Glutamatergic neuron (in vitro differentiated cells): ENCODE measurements around the gene NFIA. TPM values are rescaled to one million over a fixed set of nuclear protein-coding genes. Genes with fewer than 3 reads are reported as not detected.

Experiments
- DNase-seq: peaks from one replicate; pipeline ENCODE4 v3.0.0; 2022
- H3K27ac Mint-ChIP-seq: one replicate; pipeline ENCODE4 v1.8.0; 2020; ENCODE audit warnings: mild to moderate bottlenecking, mixed read lengths, inconsistent platforms; ENCODE audit not compliant: unreplicated experiment
- H3K27me3 Mint-ChIP-seq: one replicate; pipeline ENCODE4 v1.8.0; 2020; ENCODE audit warnings: mild to moderate bottlenecking, moderate library complexity, mixed read lengths, inconsistent platforms; ENCODE audit not compliant: unreplicated experiment
- H3K36me3 Mint-ChIP-seq: one replicate; pipeline ENCODE4 v1.8.0; 2020; ENCODE audit warnings: mild to moderate bottlenecking, mixed read lengths, inconsistent platforms; ENCODE audit not compliant: unreplicated experiment
- H3K4me1 Mint-ChIP-seq: one replicate; pipeline ENCODE4 v1.8.0; 2020; ENCODE audit warnings: mild to moderate bottlenecking, low read depth, mixed read lengths, inconsistent platforms; ENCODE audit not compliant: unreplicated experiment
- H3K4me3 Mint-ChIP-seq: one replicate; pipeline ENCODE4 v1.8.0; 2020; ENCODE audit warnings: mild to moderate bottlenecking, mixed read lengths, inconsistent platforms; ENCODE audit not compliant: unreplicated experiment
- H3K9me3 Mint-ChIP-seq: one replicate; pipeline ENCODE4 v1.8.0; 2020; ENCODE audit warnings: mild to moderate bottlenecking, moderate library complexity, mixed read lengths, inconsistent platforms; ENCODE audit not compliant: unreplicated experiment
- total RNA-seq: library from RNA; stranded (reverse); fragmentation: NEBNext Ultra II Directional; extraction: Animal tissue kit (Norgen Biotek cat#: 25700); gene quantifications from one replicate; pipeline ENCODE4 v1.2.1, GENCODE V29; 2021; ENCODE audit not compliant: unreplicated experiment
- TF ChIP-seq, protein P1 (sequence below): fragments of 200-600 bp; sonication (generic); IDR thresholded peaks from one replicate; pipeline ENCODE4 v1.5.0; 2021; ENCODE audit not compliant: partially characterized antibody, unreplicated experiment

NFIA gene
- total RNA-seq, 1 donor from 2014 or later = 16.4 TPM

DNA sequence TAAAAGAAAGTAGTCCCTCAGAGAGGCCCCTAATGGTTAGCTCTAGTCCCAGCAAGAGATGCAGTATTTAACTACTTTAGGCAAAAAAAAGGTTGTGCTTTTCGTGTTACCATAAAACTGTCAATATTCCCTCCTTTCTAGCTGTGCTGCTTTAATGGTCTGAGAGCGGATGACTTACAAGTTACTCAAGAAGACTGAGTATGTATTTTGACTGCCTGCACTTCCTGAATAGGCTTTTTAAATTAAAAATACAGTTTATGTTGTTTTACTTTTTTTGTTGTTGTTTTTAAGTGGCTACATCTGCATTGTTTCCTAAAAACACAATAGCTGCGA lies 152.2 kb downstream of the NFIA start:
- Mint-ChIP-seq H3K27me3 (no peaks in the 10 kb centered on the region), H3K36me3 (no peaks in the 10 kb centered on the region), H3K27ac (no peak overlapping the region), H3K4me1 (peaks cover 50% of the 10 kb centered on the region), H3K4me3 (no peak overlapping the region), H3K9me3 (no peaks in the 10 kb centered on the region)
- DNase-seq = no peak
- TF ChIP-seq, protein P1, sequence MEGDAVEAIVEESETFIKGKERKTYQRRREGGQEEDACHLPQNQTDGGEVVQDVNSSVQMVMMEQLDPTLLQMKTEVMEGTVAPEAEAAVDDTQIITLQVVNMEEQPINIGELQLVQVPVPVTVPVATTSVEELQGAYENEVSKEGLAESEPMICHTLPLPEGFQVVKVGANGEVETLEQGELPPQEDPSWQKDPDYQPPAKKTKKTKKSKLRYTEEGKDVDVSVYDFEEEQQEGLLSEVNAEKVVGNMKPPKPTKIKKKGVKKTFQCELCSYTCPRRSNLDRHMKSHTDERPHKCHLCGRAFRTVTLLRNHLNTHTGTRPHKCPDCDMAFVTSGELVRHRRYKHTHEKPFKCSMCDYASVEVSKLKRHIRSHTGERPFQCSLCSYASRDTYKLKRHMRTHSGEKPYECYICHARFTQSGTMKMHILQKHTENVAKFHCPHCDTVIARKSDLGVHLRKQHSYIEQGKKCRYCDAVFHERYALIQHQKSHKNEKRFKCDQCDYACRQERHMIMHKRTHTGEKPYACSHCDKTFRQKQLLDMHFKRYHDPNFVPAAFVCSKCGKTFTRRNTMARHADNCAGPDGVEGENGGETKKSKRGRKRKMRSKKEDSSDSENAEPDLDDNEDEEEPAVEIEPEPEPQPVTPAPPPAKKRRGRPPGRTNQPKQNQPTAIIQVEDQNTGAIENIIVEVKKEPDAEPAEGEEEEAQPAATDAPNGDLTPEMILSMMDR = no peak

DNA sequence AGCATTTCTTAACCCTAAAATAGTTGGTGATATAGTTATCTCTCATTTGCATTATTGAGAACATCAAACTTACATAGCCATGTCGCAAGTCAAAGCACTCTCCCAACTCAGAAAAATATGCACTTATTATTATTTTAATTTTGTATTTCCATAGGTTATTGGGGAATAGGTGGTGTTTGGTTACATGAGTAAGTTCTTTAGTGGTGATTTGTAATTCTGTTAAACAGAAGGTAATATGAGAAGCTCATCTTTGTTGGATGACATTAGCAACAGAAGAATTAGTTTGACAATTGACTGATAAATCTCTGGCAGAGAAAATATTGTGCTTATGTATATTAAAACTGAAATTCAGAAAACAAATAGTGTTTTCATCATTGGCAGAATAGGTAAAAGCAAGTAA lies 154.8 kb downstream of the NFIA start:
- no peaks in the 10 kb centered on the region for H3K27me3 Mint-ChIP-seq
- H3K27ac Mint-ChIP-seq = peak overlapping the region; percentile 7
- no peaks in the 10 kb centered on the region for H3K36me3 Mint-ChIP-seq
- H3K4me1 Mint-ChIP-seq = peaks cover 49% of the 10 kb centered on the region
- TF ChIP-seq, protein P1 = no peak
- no peak overlapping the region for H3K4me3 Mint-ChIP-seq
- no peaks in the 10 kb centered on the region for H3K9me3 Mint-ChIP-seq
- no peak for DNase-seq

DNA sequence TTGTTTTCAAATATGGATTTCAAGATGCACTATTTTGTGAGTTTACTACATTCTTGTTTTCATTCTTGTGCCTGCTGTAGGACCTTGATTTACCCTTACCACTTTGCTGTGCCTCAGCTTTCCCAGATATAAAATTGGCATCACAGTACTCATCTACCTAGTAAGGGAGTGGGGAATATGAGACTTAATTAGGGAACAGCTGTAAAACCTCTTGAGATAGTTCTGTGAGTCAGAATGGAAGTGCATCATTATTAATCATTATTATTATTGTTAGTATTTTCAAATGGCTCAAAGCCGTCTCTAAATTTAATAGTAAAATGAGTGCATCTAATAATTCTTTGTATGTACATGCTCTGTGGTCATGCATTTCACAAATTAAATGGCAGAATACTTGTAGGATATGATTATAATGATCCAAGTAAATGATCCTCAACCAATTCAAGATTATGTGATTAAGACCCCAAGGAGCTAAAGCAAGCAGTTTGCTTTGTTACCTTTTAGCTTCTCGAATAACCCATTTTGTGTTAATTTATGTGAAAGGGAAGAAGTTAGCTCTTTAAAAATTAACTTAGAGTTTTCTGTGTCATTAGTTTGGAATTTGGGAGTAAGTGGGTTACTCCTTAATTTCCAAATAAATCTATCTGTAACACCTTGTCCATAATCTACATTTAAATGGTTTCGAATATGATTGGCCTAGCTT lies 155.4 kb downstream of the NFIA start:
- no peaks in the 10 kb centered on the region for H3K9me3 Mint-ChIP-seq
- H3K4me3 Mint-ChIP-seq = no peak overlapping the region
- peak overlapping the region; percentile 79 for H3K27ac Mint-ChIP-seq
- TF ChIP-seq, protein P1 = no peak
- no peaks in the 10 kb centered on the region for H3K36me3 Mint-ChIP-seq
- no peaks in the 10 kb centered on the region for H3K27me3 Mint-ChIP-seq
- peaks cover 51% of the 10 kb centered on the region for H3K4me1 Mint-ChIP-seq
- DNase-seq = no peak

DNA sequence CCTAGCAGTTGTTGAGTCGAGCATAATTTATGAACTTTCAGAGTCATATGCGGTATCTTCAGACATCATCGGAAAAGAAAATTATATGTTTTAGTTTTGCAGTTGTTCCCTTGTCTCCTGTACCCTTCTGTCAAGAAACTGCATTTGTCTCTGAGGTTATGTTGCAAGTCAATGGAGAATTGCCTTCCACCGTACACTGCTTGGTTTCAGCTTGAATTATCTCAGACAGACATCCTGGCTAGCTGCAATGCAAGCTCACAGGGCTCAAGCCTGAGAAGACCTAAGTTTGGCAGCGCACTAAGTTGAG lies 156.0 kb downstream of the NFIA start:
- peaks cover 50% of the 10 kb centered on the region for H3K4me1 Mint-ChIP-seq
- H3K27ac Mint-ChIP-seq = peak overlapping the region; percentile 79
- H3K36me3 Mint-ChIP-seq = no peaks in the 10 kb centered on the region
- H3K27me3 Mint-ChIP-seq = no peaks in the 10 kb centered on the region
- no peak for DNase-seq
- no peaks in the 10 kb centered on the region for H3K9me3 Mint-ChIP-seq
- H3K4me3 Mint-ChIP-seq = peak overlapping the region; percentile 71
- TF ChIP-seq, protein P1 = no peak

DNA sequence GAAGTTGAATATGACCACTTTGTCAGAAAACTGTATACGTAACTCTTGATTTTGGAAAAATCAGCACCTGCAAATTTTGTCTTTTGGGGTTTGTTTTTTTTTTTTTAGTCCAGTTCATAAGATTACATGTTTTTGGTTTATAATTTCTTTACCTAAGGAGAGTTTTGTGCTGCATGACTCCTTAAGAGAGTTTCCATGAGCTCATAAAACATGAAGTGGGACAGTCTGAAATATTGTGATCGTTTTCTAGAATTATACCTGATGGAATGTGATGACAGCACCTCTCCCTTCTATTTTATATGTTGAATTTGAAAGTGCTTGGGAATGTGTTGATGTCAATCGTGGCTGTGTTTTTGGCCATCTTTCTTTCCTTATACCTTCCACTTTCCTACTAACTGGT lies 158.5 kb downstream of the NFIA start:
- H3K36me3 Mint-ChIP-seq = no peaks in the 10 kb centered on the region
- no peak overlapping the region for H3K27ac Mint-ChIP-seq

More for the DNA sequence above, 158.5 kb downstream of the NFIA start:
- H3K9me3 Mint-ChIP-seq = no peaks in the 10 kb centered on the region
- peaks cover 51% of the 10 kb centered on the region for H3K4me1 Mint-ChIP-seq
- H3K27me3 Mint-ChIP-seq = peaks cover 3% of the 10 kb centered on the region
- TF ChIP-seq, protein P1 = no peak
- H3K4me3 Mint-ChIP-seq = no peak overlapping the region
- DNase-seq = no peak
